ENCODE measurements around the gene CYTH3. TPM values are rescaled to one million over a fixed set of nuclear protein-coding genes. Genes with fewer than 3 reads are reported as not detected.
"Not testable (repeated sequence)": the region's sequence is repeated elsewhere in the genome, so short reads cannot be mapped to it uniquely, and the experiment has no call there.

Gene CYTH3
- polyA plus RNA-seq, 2 donors: 5.7 to 7.2 TPM

- Histone ChIP-seq H3K27me3 (ENCODE audit: control insufficient read depth in 1 of 2, insufficient read depth in 2 of 2, low read length in 2 of 2) (no peaks in the 10 kb centered on the region), H3K27ac (ENCODE audit: low read depth in 2 of 2, low read length in 1 of 2) (no peak overlapping the region), H3K4me1 (ENCODE audit: control insufficient read depth in 2 of 2, insufficient read depth in 2 of 2, low read length in 1 of 2) (no peaks in the 10 kb centered on the region), H3K9me3 (ENCODE audit: control insufficient read depth in 2 of 2, insufficient read depth in 1 of 2, low read depth in 1 of 2, low read length in 1 of 2) (no peaks in the 10 kb centered on the region), H3K4me3 (ENCODE audit: low read depth in 1 of 2, low read length in 2 of 2) (no peak overlapping the region), H3K36me3 (ENCODE audit: control insufficient read depth in 2 of 2, insufficient read depth in 2 of 2, low read length in 1 of 2) (no peaks in the 10 kb centered on the region)
- WGBS, 2 donors: 80 to 83% methylated on average over 3 of the region's 3 CpGs
Observed at GRCh38 chr7:6237730-6238129, 34.7 kb downstream of the CYTH3 start.

GRCh38 chr7:6237011-6237410, 35.4 kb downstream of the CYTH3 start:
- no peaks in the 10 kb centered on the region for H3K36me3 ChIP-seq (ENCODE audit: control insufficient read depth in 2 of 2, insufficient read depth in 2 of 2, low read length in 1 of 2)
- no peaks in the 10 kb centered on the region for H3K9me3 ChIP-seq (ENCODE audit: control insufficient read depth in 2 of 2, insufficient read depth in 1 of 2, low read depth in 1 of 2, low read length in 1 of 2)
- 85 to 91% methylated on average over 7 of the region's 7 CpGs for WGBS, 2 donors
- no peaks in the 10 kb centered on the region for H3K27me3 ChIP-seq (ENCODE audit: control insufficient read depth in 1 of 2, insufficient read depth in 2 of 2, low read length in 2 of 2)
- H3K4me1 ChIP-seq (ENCODE audit: control insufficient read depth in 2 of 2, insufficient read depth in 2 of 2, low read length in 1 of 2): peaks cover 0 to 4% of the 10 kb centered on the region in 2 donors
- H3K27ac ChIP-seq (ENCODE audit: low read depth in 2 of 2, low read length in 1 of 2): no peak overlapping the region
- no peak overlapping the region for H3K4me3 ChIP-seq (ENCODE audit: low read depth in 1 of 2, low read length in 2 of 2)

GRCh38 chr7:6235029-6235871, 37.2 kb downstream of the CYTH3 start:
- Histone ChIP-seq H3K4me1 (ENCODE audit: control insufficient read depth in 2 of 2, insufficient read depth in 2 of 2, low read length in 1 of 2) (peaks cover 0 to 4% of the 10 kb centered on the region in 2 donors), H3K27ac (ENCODE audit: low read depth in 2 of 2, low read length in 1 of 2) (peak overlapping the region in 1 of 2 donors; percentile 24), H3K36me3 (ENCODE audit: control insufficient read depth in 2 of 2, insufficient read depth in 2 of 2, low read length in 1 of 2) (no peaks in the 10 kb centered on the region), H3K9me3 (ENCODE audit: control insufficient read depth in 2 of 2, insufficient read depth in 1 of 2, low read depth in 1 of 2, low read length in 1 of 2) (no peaks in the 10 kb centered on the region), H3K4me3 (ENCODE audit: low read depth in 1 of 2, low read length in 2 of 2) (no peak overlapping the region), H3K27me3 (ENCODE audit: control insufficient read depth in 1 of 2, insufficient read depth in 2 of 2, low read length in 2 of 2) (no peaks in the 10 kb centered on the region)
- 86 to 90% methylated on average over 16 of the region's 16 CpGs for WGBS, 2 donors

DNA sequence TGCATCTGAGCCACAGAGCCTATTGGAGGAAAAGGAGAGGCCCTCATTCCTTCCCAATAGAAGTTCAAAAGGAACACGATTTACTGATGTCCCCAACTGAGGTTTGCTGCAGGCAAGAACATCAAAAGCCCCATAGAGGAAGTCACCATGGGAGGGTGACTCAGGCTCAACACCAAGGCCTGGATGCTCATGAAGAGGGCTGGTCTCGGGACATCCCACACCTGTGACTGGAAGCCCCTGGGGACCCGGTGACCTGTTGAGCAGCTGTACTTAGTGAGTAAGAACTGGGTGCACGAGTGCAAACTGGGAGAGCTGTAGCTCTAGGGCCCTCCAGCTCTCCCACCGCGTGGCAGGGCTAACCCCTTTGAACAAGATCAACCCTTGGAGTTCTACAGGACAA, 38.0 kb downstream of the CYTH3 start:
- H3K4me1 ChIP-seq (ENCODE audit: control insufficient read depth in 2 of 2, insufficient read depth in 2 of 2, low read length in 1 of 2): peaks cover 0 to 4% of the 10 kb centered on the region in 2 donors
- no peaks in the 10 kb centered on the region for H3K36me3 ChIP-seq (ENCODE audit: control insufficient read depth in 2 of 2, insufficient read depth in 2 of 2, low read length in 1 of 2)
- no peaks in the 10 kb centered on the region for H3K27me3 ChIP-seq (ENCODE audit: control insufficient read depth in 1 of 2, insufficient read depth in 2 of 2, low read length in 2 of 2)
- no peak overlapping the region for H3K4me3 ChIP-seq (ENCODE audit: low read depth in 1 of 2, low read length in 2 of 2)
- no peak overlapping the region for H3K27ac ChIP-seq (ENCODE audit: low read depth in 2 of 2, low read length in 1 of 2)
- no peaks in the 10 kb centered on the region for H3K9me3 ChIP-seq (ENCODE audit: control insufficient read depth in 2 of 2, insufficient read depth in 1 of 2, low read depth in 1 of 2, low read length in 1 of 2)
- 89% methylated on average over 6 of the region's 6 CpGs for WGBS, 2 donors

DNA sequence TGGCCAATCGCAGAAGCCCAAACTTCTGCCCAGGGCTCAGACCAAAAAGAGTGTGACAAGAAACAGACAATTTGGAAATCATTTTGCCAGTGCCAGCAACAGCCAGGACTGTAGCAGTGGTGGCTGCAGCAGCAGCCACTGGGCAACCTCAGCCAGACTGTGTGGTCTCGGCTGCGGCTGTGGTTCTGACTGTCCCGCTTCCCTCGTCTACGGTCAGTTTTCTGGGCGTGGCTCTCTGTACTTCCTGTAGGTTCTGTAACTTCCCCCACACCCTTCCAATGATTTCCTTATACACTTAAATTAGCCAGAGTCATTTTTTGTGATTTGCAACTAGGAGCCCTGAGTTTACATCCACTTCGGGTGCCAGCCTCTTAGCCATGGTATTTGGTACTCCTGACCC, 39.9 kb downstream of the CYTH3 start:
- peaks cover 0 to 4% of the 10 kb centered on the region in 2 donors for H3K4me1 ChIP-seq (ENCODE audit: control insufficient read depth in 2 of 2, insufficient read depth in 2 of 2, low read length in 1 of 2)
- H3K9me3 ChIP-seq (ENCODE audit: control insufficient read depth in 2 of 2, insufficient read depth in 1 of 2, low read depth in 1 of 2, low read length in 1 of 2): no peaks in the 10 kb centered on the region
- 63 to 68% methylated on average over 8 of the region's 8 CpGs for WGBS, 2 donors
- no peaks in the 10 kb centered on the region for H3K36me3 ChIP-seq (ENCODE audit: control insufficient read depth in 2 of 2, insufficient read depth in 2 of 2, low read length in 1 of 2)
- H3K4me3 ChIP-seq (ENCODE audit: low read depth in 1 of 2, low read length in 2 of 2): no peak overlapping the region
- no peaks in the 10 kb centered on the region for H3K27me3 ChIP-seq (ENCODE audit: control insufficient read depth in 1 of 2, insufficient read depth in 2 of 2, low read length in 2 of 2)
- peak overlapping the region in 1 of 2 donors; percentile 38 for H3K27ac ChIP-seq (ENCODE audit: low read depth in 2 of 2, low read length in 1 of 2)

GRCh38 chr7:6232116-6232515, 40.3 kb downstream of the CYTH3 start:
- WGBS, 2 donors: 80 to 82% methylated on average over 3 of the region's 3 CpGs
- Histone ChIP-seq H3K4me1 (ENCODE audit: control insufficient read depth in 2 of 2, insufficient read depth in 2 of 2, low read length in 1 of 2) (peaks cover 0 to 4% of the 10 kb centered on the region in 2 donors), H3K4me3 (ENCODE audit: low read depth in 1 of 2, low read length in 2 of 2) (no peak overlapping the region), H3K27ac (ENCODE audit: low read depth in 2 of 2, low read length in 1 of 2) (no peak overlapping the region), H3K27me3 (ENCODE audit: control insufficient read depth in 1 of 2, insufficient read depth in 2 of 2, low read length in 2 of 2) (no peaks in the 10 kb centered on the region), H3K9me3 (ENCODE audit: control insufficient read depth in 2 of 2, insufficient read depth in 1 of 2, low read depth in 1 of 2, low read length in 1 of 2) (no peaks in the 10 kb centered on the region), H3K36me3 (ENCODE audit: control insufficient read depth in 2 of 2, insufficient read depth in 2 of 2, low read length in 1 of 2) (no peaks in the 10 kb centered on the region)

GRCh38 chr7:6231184-6231583, 41.2 kb downstream of the CYTH3 start:
- peaks cover 0 to 4% of the 10 kb centered on the region in 2 donors for H3K4me1 ChIP-seq (ENCODE audit: control insufficient read depth in 2 of 2, insufficient read depth in 2 of 2, low read length in 1 of 2)

GRCh38 chr7:6229284-6229683, 43.1 kb downstream of the CYTH3 start:
- not testable (repeated sequence) for H3K4me3 ChIP-seq (ENCODE audit: low read depth in 1 of 2, low read length in 2 of 2); H3K27ac ChIP-seq (ENCODE audit: low read depth in 2 of 2, low read length in 1 of 2); H3K9me3 ChIP-seq (ENCODE audit: control insufficient read depth in 2 of 2, insufficient read depth in 1 of 2, low read depth in 1 of 2, low read length in 1 of 2); H3K36me3 ChIP-seq (ENCODE audit: control insufficient read depth in 2 of 2, insufficient read depth in 2 of 2, low read length in 1 of 2); H3K4me1 ChIP-seq (ENCODE audit: control insufficient read depth in 2 of 2, insufficient read depth in 2 of 2, low read length in 1 of 2); H3K27me3 ChIP-seq (ENCODE audit: control insufficient read depth in 1 of 2, insufficient read depth in 2 of 2, low read length in 2 of 2)
- WGBS, 2 donors: 41 to 51% methylated on average over 8 to 9 of the region's 9 CpGs

More at GRCh38 chr7:6231184-6231583, 41.2 kb downstream of the CYTH3 start:
- no peak overlapping the region for H3K4me3 ChIP-seq (ENCODE audit: low read depth in 1 of 2, low read length in 2 of 2)
- H3K27ac ChIP-seq (ENCODE audit: low read depth in 2 of 2, low read length in 1 of 2): no peak overlapping the region
- 78 to 81% methylated on average over 7 of the region's 7 CpGs for WGBS, 2 donors
- H3K9me3 ChIP-seq (ENCODE audit: control insufficient read depth in 2 of 2, insufficient read depth in 1 of 2, low read depth in 1 of 2, low read length in 1 of 2): no peaks in the 10 kb centered on the region
- no peaks in the 10 kb centered on the region for H3K27me3 ChIP-seq (ENCODE audit: control insufficient read depth in 1 of 2, insufficient read depth in 2 of 2, low read length in 2 of 2)
- H3K36me3 ChIP-seq (ENCODE audit: control insufficient read depth in 2 of 2, insufficient read depth in 2 of 2, low read length in 1 of 2): no peaks in the 10 kb centered on the region

- no peaks in the 10 kb centered on the region for H3K9me3 ChIP-seq (ENCODE audit: control insufficient read depth in 2 of 2, insufficient read depth in 1 of 2, low read depth in 1 of 2, low read length in 1 of 2)
- no peak overlapping the region for H3K27ac ChIP-seq (ENCODE audit: low read depth in 2 of 2, low read length in 1 of 2)
- H3K36me3 ChIP-seq (ENCODE audit: control insufficient read depth in 2 of 2, insufficient read depth in 2 of 2, low read length in 1 of 2): no peaks in the 10 kb centered on the region
- peaks cover 0 to 4% of the 10 kb centered on the region in 2 donors for H3K4me1 ChIP-seq (ENCODE audit: control insufficient read depth in 2 of 2, insufficient read depth in 2 of 2, low read length in 1 of 2)
- 49% methylated on average over 9 of the region's 9 CpGs for WGBS, 2 donors
- no peak overlapping the region for H3K4me3 ChIP-seq (ENCODE audit: low read depth in 1 of 2, low read length in 2 of 2)
- H3K27me3 ChIP-seq (ENCODE audit: control insufficient read depth in 1 of 2, insufficient read depth in 2 of 2, low read length in 2 of 2): no peaks in the 10 kb centered on the region
Observed at GRCh38 chr7:6228361-6229229, 43.8 kb downstream of the CYTH3 start.
